HG03575 (cell line): ENCODE data around the gene COL9A1.

Source experiments
- ATAC-seq: cut with Tn5 transposase; IDR thresholded peaks from one replicate; pipeline ENCODE4 v1.9.1; 2021; ENCODE audit not compliant: unreplicated experiment, insufficient number of reproducible peaks, low FRiP score; ENCODE audit errors: extremely low read depth

COL9A1 gene

GRCh38 chr6:70246118-70246517, 56.8 kb downstream of the COL9A1 start:
- no peak for ATAC-seq

- no peak for ATAC-seq
These were observed 60.9 kb downstream of the COL9A1 start for GRCh38 chr6:70241991-70242420.

GRCh38 chr6:70241031-70241430, 61.9 kb downstream of the COL9A1 start:
- no peak for ATAC-seq

GRCh38 chr6:70236343-70236742, 66.5 kb downstream of the COL9A1 start:
- no peak for ATAC-seq

GRCh38 chr6:70234561-70235236, 68.2 kb downstream of the COL9A1 start:
- ATAC-seq = no peak

GRCh38 chr6:70231311-70231710, 71.6 kb downstream of the COL9A1 start:
- ATAC-seq = no peak

GRCh38 chr6:70225055-70225454, 77.8 kb downstream of the COL9A1 start:
- no peak for ATAC-seq

- ATAC-seq = no peak
These were observed 80.5 kb downstream of the COL9A1 start for GRCh38 chr6:70222439-70222749.

- no peak for ATAC-seq
These were observed 81.0 kb downstream of the COL9A1 start for GRCh38 chr6:70221715-70222438.

- no peak for ATAC-seq
These were observed 81.7 kb downstream of the COL9A1 start for GRCh38 chr6:70221025-70221714.

GRCh38 chr6:70219943-70220613, 82.8 kb downstream of the COL9A1 start:
- no peak for ATAC-seq

- no peak for ATAC-seq
These were observed 86.1 kb downstream of the COL9A1 start for GRCh38 chr6:70216767-70217166.

GRCh38 chr6:70215460-70216108, 87.3 kb downstream of the COL9A1 start:
- ATAC-seq = no peak

- ATAC-seq = no peak
These were observed 92.4 kb downstream of the COL9A1 start for GRCh38 chr6:70210462-70210861.

- ATAC-seq = no peak
These were observed 94.6 kb downstream of the COL9A1 start for GRCh38 chr6:70208235-70208790.

- no peak for ATAC-seq
These were observed 104.1 kb downstream of the COL9A1 start for GRCh38 chr6:70198785-70199184.

- no peak for ATAC-seq
These were observed 106.4 kb downstream of the COL9A1 start for GRCh38 chr6:70196531-70196930.

- no peak for ATAC-seq
These were observed 108.5 kb downstream of the COL9A1 start for GRCh38 chr6:70194421-70194820.

GRCh38 chr6:70188202-70188601, 114.7 kb downstream of the COL9A1 start:
- no peak for ATAC-seq
